HG02885 (cell line): ENCODE measurements around the gene SLC7A1.

Source experiments
- ATAC-seq: cut with Tn5 transposase; IDR thresholded peaks from one replicate; pipeline ENCODE4 v1.9.1; 2021; ENCODE audit warnings: mild to moderate bottlenecking; ENCODE audit not compliant: unreplicated experiment, poor library complexity

SLC7A1 gene

GRCh38 chr13:29476046-29476445 is 119.4 kb downstream of the SLC7A1 start:
- no peak for ATAC-seq

GRCh38 chr13:29474991-29475390 is 120.5 kb downstream of the SLC7A1 start:
- no peak for ATAC-seq

GRCh38 chr13:29473166-29473565 is 122.3 kb downstream of the SLC7A1 start:
- no peak for ATAC-seq

- peak; percentile 74 for ATAC-seq
Observed at GRCh38 chr13:29472332-29472961, 123.0 kb downstream of the SLC7A1 start.

- ATAC-seq, result no peak
Observed at GRCh38 chr13:29471551-29471950, 123.9 kb downstream of the SLC7A1 start.

- no peak for ATAC-seq
Observed at GRCh38 chr13:29465741-29466293, 129.7 kb downstream of the SLC7A1 start.

- ATAC-seq, result no peak
Observed at GRCh38 chr13:29464105-29464679, 131.3 kb downstream of the SLC7A1 start.

- ATAC-seq, result no peak
Observed at GRCh38 chr13:29459813-29460355, 135.6 kb downstream of the SLC7A1 start.
